ENCODE data around the gene HP1BP3.

DNA sequence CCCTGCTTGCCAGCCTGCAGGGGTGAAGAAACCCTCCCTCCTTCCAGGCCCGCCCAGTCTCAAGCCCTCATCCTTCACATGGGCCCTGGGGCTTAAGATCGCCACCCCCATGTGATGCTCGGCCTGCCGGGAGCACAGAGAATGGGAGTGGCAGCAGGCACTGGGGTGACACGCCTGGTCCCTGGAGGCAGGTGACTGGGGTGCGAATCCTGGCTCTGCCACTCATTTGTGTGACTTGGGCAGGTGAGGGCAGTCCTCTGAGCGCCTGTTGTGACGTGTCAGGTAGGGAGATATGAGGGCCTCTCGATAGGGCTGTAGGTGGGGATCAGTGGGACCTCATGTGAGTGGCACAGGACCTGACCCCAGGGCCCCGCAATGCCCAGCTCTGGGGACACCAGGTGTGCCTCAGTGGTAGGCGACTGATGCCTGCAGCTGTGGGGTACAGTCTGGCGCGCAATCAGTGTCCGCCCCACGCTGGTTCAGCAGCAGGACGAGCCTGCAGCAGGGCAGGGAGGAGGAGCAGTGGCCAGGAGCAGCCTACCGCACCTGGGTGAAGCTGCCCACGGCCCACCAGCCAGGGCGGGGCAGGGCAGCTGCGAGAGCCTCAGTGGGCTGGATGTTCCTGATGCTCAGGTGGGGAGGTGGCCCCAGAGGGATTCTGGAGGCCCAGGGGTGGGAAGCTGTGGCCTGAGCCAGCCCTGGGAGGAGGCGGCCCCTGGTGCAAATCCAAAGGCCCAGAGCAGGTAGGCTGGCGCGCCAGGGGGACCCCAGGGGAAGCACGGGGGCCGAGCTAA, 60.8 kb downstream of the HP1BP3 start:
- TF ChIP-seq FOXA1 (IDR thresholded peaks at IDR 0.05) (no peak), ZNF384 (IDR thresholded peaks at IDR 0.05) (no peak), SP1 (IDR thresholded peaks at IDR 0.05) (no peak), BHLHE40 (IDR thresholded peaks at IDR 0.05; ENCODE audit: borderline replicate concordance) (no peak), ARNT (IDR thresholded peaks at IDR 0.05) (no peak), FOXM1 (IDR thresholded peaks at IDR 0.05; ENCODE audit: borderline replicate concordance) (no peak), HDGF (IDR thresholded peaks at IDR 0.05; ENCODE audit: borderline replicate concordance) (no peak), CTBP1 (IDR thresholded peaks at IDR 0.05; ENCODE audit: borderline replicate concordance) (no peak)
- TF ChIP-seq, protein P1, sequence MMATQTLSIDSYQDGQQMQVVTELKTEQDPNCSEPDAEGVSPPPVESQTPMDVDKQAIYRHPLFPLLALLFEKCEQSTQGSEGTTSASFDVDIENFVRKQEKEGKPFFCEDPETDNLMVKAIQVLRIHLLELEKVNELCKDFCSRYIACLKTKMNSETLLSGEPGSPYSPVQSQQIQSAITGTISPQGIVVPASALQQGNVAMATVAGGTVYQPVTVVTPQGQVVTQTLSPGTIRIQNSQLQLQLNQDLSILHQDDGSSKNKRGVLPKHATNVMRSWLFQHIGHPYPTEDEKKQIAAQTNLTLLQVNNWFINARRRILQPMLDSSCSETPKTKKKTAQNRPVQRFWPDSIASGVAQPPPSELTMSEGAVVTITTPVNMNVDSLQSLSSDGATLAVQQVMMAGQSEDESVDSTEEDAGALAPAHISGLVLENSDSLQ (IDR thresholded peaks at IDR 0.05), result no peak
